Vagina (tissue), 2 donors: Measurements from ENCODE around the gene CCDC92B. TPM values are rescaled to one million over a fixed set of nuclear protein-coding genes. Genes with fewer than 3 reads are reported as not detected.

Experiments used
- DNase-seq, 2 donors: peaks; one replicate each; pipeline ENCODE4 v3.0.0-alpha.2; 2017; ENCODE audit errors: extremely low spot score in 2 of 2
- H3K27ac ChIP-seq: fragments of 200-600 bp; sonication (generic); one replicate; pipeline ENCODE4 v1.5.1; 2019
- H3K27me3 ChIP-seq: fragments of 200-600 bp; sonication (generic); one replicate; pipeline ENCODE4 v1.5.1; 2019
- H3K36me3 ChIP-seq, 2 donors: fragments of 200-600 bp; sonication (generic); one replicate each; pipeline ENCODE4 v1.5.1; 2017 to 2019
- H3K4me1 ChIP-seq: fragments of 200-600 bp; sonication (generic); one replicate; pipeline ENCODE4 v1.5.1; 2019
- H3K4me3 ChIP-seq, 2 donors: fragments of 200-600 bp; sonication (generic); 1 replicate in 1 of 2; 2 replicates in 1 of 2; pipeline ENCODE4 v1.5.1; 2016 to 2019
- H3K9me3 ChIP-seq: fragments of 200-600 bp; sonication (generic); one replicate; pipeline ENCODE4 v1.5.1; 2019
- CTCF ChIP-seq, 3 experiments: fragments of 450-650 bp in 2 of 3; fragments of 200-600 bp in 1 of 3; sonication (generic) in 1 of 3; IDR thresholded peaks; one replicate each; pipeline ENCODE4 v1.5.1; 2017 to 2019; ENCODE audit warnings: antibody characterized with exemption in 3 of 3, mild to moderate bottlenecking in 2 of 3, moderate library complexity in 2 of 3
- POLR2A ChIP-seq, 2 donors: fragments of 450-650 bp; IDR thresholded peaks; one replicate each; pipeline ENCODE4 v1.6.1; 2017; ENCODE audit warnings: antibody characterized with exemption in 2 of 2, mild to moderate bottlenecking in 2 of 2, moderate library complexity in 2 of 2
- POLR2AphosphoS5 ChIP-seq, 2 donors: sonication (generic); formaldehyde crosslinking; IDR thresholded peaks; one replicate each; pipeline ENCODE4 v1.9.0; 2017; ENCODE audit warnings: antibody characterized with exemption in 2 of 2, mild to moderate bottlenecking in 2 of 2, low read depth in 1 of 2; ENCODE audit not compliant: insufficient read depth in 1 of 2
- intact Hi-C: fragments of 100-400 bp; cut with DNase I; formaldehyde crosslinking; loops from one replicate; pipeline ENCODE4 v1.15.1; 2023
- total RNA-seq: library from RNA; depleted of rRNA; stranded (reverse); fragments of >200 nt; gene quantifications from one replicate; pipeline ENCODE4 v1.2.3, GENCODE V29; 2016

CCDC92B gene
- total RNA-seq, 1 donor from 2014 or later: 0.25 TPM

DNA sequence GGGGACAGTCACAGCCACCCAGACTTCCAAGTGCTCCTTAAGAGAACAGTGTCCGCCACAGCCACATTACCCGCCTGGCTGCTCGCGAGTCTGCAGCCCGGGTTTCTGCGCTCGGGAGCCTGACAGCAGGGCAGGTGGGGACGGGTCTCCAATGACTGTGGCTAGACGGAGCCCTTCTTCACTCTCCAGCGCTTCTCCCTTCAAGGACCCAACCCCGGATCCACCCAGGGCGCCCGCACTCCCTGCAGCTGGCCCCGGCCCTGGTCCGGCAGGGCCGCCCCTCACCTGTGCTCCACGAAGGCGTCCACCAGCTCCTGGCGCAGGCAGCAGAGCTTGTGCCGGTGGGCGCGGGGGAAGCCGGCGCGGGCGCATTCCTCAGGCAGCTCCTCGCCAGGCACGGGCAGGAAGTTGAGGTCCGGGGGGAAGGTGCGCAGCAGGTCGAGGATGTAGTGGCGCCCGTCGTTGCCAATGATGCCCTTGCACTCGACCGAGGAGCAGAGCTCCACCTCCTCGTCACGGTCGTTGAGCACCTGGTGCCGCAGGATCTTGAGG, 51.8 kb downstream of the CCDC92B start:
- intact Hi-C loops: no loop called here
- H3K4me3 ChIP-seq: no peak overlapping the region
- H3K27ac ChIP-seq: no peak overlapping the region
- H3K4me1 ChIP-seq: no peaks in the 10 kb centered on the region
- peaks cover 0 to 89% of the 10 kb centered on the region in 2 donors for H3K36me3 ChIP-seq
- no peaks in the 10 kb centered on the region for H3K27me3 ChIP-seq
- DNase-seq: no peak
- TF ChIP-seq POLR2A (IDR thresholded peaks at IDR 0.05): no peak
- TF ChIP-seq CTCF (IDR thresholded peaks at IDR 0.05): no peak
- no peak for TF ChIP-seq POLR2AphosphoS5 (IDR thresholded peaks at IDR 0.05; ENCODE audit: insufficient read depth in 1 of 2, low read depth in 1 of 2)
- no peaks in the 10 kb centered on the region for H3K9me3 ChIP-seq

- Histone ChIP-seq H3K36me3 (peaks cover 0 to 87% of the 10 kb centered on the region in 2 donors), H3K9me3 (no peaks in the 10 kb centered on the region), H3K4me3 (no peak overlapping the region), H3K27ac (no peak overlapping the region), H3K27me3 (no peaks in the 10 kb centered on the region), H3K4me1 (no peaks in the 10 kb centered on the region)
- peak in 1 of 2 donors; percentile 91 for DNase-seq
- intact Hi-C loops: no loop called here
- no peak for TF ChIP-seq POLR2AphosphoS5 (IDR thresholded peaks at IDR 0.05; ENCODE audit: insufficient read depth in 1 of 2, low read depth in 1 of 2)
- no peak for TF ChIP-seq CTCF (IDR thresholded peaks at IDR 0.05)
- no peak for TF ChIP-seq POLR2A (IDR thresholded peaks at IDR 0.05)
Measured at GRCh38 chr17:2695961-2696760, 53.3 kb downstream of the CCDC92B start.

- no peak for TF ChIP-seq POLR2A (IDR thresholded peaks at IDR 0.05)
- TF ChIP-seq POLR2AphosphoS5 (IDR thresholded peaks at IDR 0.05; ENCODE audit: insufficient read depth in 1 of 2, low read depth in 1 of 2): no peak
- no peak overlapping the region for H3K4me3 ChIP-seq
- no peaks in the 10 kb centered on the region for H3K4me1 ChIP-seq
- H3K27ac ChIP-seq: no peak overlapping the region
- H3K27me3 ChIP-seq: no peaks in the 10 kb centered on the region
- DNase-seq: peak in 1 of 2 donors; percentile 95
- H3K36me3 ChIP-seq: peaks cover 0 to 81% of the 10 kb centered on the region in 2 donors
- no peaks in the 10 kb centered on the region for H3K9me3 ChIP-seq
- intact Hi-C loops: no loop called here
Measured at GRCh38 chr17:2695243-2695960, 54.0 kb downstream of the CCDC92B start.

GRCh38 chr17:2694381-2695242, 54.8 kb downstream of the CCDC92B start:
- no peak for TF ChIP-seq CTCF (IDR thresholded peaks at IDR 0.05)
- intact Hi-C loops: no loop called here
- Histone ChIP-seq H3K27me3 (no peaks in the 10 kb centered on the region), H3K36me3 (peaks cover 0 to 79% of the 10 kb centered on the region in 2 donors), H3K4me3 (no peak overlapping the region), H3K4me1 (peaks cover 2% of the 10 kb centered on the region), H3K27ac (no peak overlapping the region), H3K9me3 (no peaks in the 10 kb centered on the region)
- peak in 1 of 2 donors; percentile 89 for DNase-seq
